ENCODE data around the gene RMND5A. TPM values are rescaled to one million over a fixed set of nuclear protein-coding genes. Genes with fewer than 3 reads are reported as not detected.

Gene RMND5A
- total and polyA plus RNA-seq, 2 donors from 2014 or later = 13.9 to 33.6 TPM

- no peak overlapping the region for H3K4me3 ChIP-seq (ENCODE audit: low read length in 3 of 3)
- H3K9me3 ChIP-seq (ENCODE audit: control insufficient read depth in 2 of 3, insufficient read depth in 1 of 3, low read length in 3 of 3) = peaks cover 0 to 4% (median 4%) of the 10 kb centered on the region in 3 donors
- H3K9ac ChIP-seq (ENCODE audit: low read length in 3 of 3) = no peak overlapping the region
- H3K27me3 ChIP-seq (ENCODE audit: control insufficient read depth, insufficient read depth, low read length) = peaks cover 34% of the 10 kb centered on the region
- peaks cover 0 to 5% (median 0%) of the 10 kb centered on the region in 3 donors for H3K4me1 ChIP-seq (ENCODE audit: control insufficient read depth in 2 of 3, insufficient read depth in 2 of 3, low read depth in 1 of 3, low read length in 3 of 3)
- intact Hi-C loops (cut with DNase I) = no loop called here
- no peak for TF ChIP-seq CTCF (IDR thresholded peaks at IDR 0.05; ENCODE audit: borderline replicate concordance, extremely low read depth, insufficient read depth)
- H3K36me3 ChIP-seq (ENCODE audit: control insufficient read depth in 2 of 3, insufficient read depth in 3 of 3, low read length in 3 of 3) = no peaks in the 10 kb centered on the region
- FAIRE-seq = no peak
- no peak overlapping the region for H3K27ac ChIP-seq (ENCODE audit: low read depth in 2 of 2, low read length in 2 of 2)
- peak in 4 of 5 donors; percentile 56 to 65 (median 61) for DNase-seq
These were observed 71.5 kb downstream of the RMND5A start for GRCh38 chr2:86791573-86791972.

GRCh38 chr2:86793752-86794151 is 73.7 kb downstream of the RMND5A start:
- no peak overlapping the region for H3K9ac ChIP-seq (ENCODE audit: low read length in 3 of 3)
- H3K4me1 ChIP-seq (ENCODE audit: control insufficient read depth in 2 of 3, insufficient read depth in 2 of 3, low read depth in 1 of 3, low read length in 3 of 3) = peaks cover 0 to 5% (median 0%) of the 10 kb centered on the region in 3 donors
- TF ChIP-seq CTCF (IDR thresholded peaks at IDR 0.05; ENCODE audit: borderline replicate concordance, extremely low read depth, insufficient read depth) = no peak
- H3K27ac ChIP-seq (ENCODE audit: low read depth in 2 of 2, low read length in 2 of 2) = no peak overlapping the region
- H3K27me3 ChIP-seq (ENCODE audit: control insufficient read depth, insufficient read depth, low read length) = peaks cover 32% of the 10 kb centered on the region
- no peaks in the 10 kb centered on the region for H3K36me3 ChIP-seq (ENCODE audit: control insufficient read depth in 2 of 3, insufficient read depth in 3 of 3, low read length in 3 of 3)
- FAIRE-seq (no peak), DNase-seq (no peak)
- intact Hi-C loops (cut with DNase I) = no loop called here
- peaks cover 0 to 14% (median 6%) of the 10 kb centered on the region in 3 donors for H3K9me3 ChIP-seq (ENCODE audit: control insufficient read depth in 2 of 3, insufficient read depth in 1 of 3, low read length in 3 of 3)
- H3K4me3 ChIP-seq (ENCODE audit: low read length in 3 of 3) = no peak overlapping the region

DNA sequence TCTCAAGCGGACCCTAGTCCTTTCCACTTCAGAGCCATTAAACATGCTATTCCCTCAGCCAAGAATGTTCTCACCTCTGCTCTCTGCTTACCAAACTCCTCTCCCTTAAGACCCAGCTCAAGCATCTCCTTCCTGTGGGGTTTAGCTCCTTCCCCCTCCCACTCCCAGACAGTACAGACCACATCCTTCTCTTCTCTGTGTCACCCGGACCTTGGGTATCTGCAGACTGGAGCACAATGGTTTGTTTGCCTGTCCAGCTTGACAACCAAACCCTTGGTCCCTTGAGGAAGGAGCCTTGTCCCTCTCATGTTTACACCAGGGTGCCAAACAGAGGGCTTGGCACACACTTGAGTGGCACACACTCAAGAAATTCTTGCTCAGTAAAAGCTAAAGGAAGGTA is 74.8 kb downstream of the RMND5A start:
- no peak overlapping the region for H3K4me3 ChIP-seq (ENCODE audit: low read length in 3 of 3)
- FAIRE-seq = no peak
- H3K4me1 ChIP-seq (ENCODE audit: control insufficient read depth in 2 of 3, insufficient read depth in 2 of 3, low read depth in 1 of 3, low read length in 3 of 3) = peaks cover 0 to 5% (median 0%) of the 10 kb centered on the region in 3 donors
- H3K9me3 ChIP-seq (ENCODE audit: control insufficient read depth in 2 of 3, insufficient read depth in 1 of 3, low read length in 3 of 3) = peaks cover 0 to 14% (median 6%) of the 10 kb centered on the region in 3 donors
- DNase-seq = no peak
- peaks cover 29% of the 10 kb centered on the region for H3K27me3 ChIP-seq (ENCODE audit: control insufficient read depth, insufficient read depth, low read length)
- TF ChIP-seq CTCF (IDR thresholded peaks at IDR 0.05; ENCODE audit: borderline replicate concordance, extremely low read depth, insufficient read depth) = no peak
- no peaks in the 10 kb centered on the region for H3K36me3 ChIP-seq (ENCODE audit: control insufficient read depth in 2 of 3, insufficient read depth in 3 of 3, low read length in 3 of 3)
- no peak overlapping the region for H3K9ac ChIP-seq (ENCODE audit: low read length in 3 of 3)
- intact Hi-C loops (cut with DNase I) = no loop called here
- no peak overlapping the region for H3K27ac ChIP-seq (ENCODE audit: low read depth in 2 of 2, low read length in 2 of 2)
